Stimulated activated CD8-positive, alpha-beta memory T cell treated with anti-CD3 and anti-CD28 coated beads, Interleukin-7, amount 100 ng/mL, for 48 hours (primary cell): ENCODE data around the gene MPC1L.
"Not testable (repeated sequence)": the region's sequence is repeated elsewhere in the genome, so short reads cannot be mapped to it uniquely, and the experiment has no call there.

Source experiments
- DNase-seq, 2 donors: peaks; one replicate each; pipeline ENCODE4 v3.0.0-alpha.2; 2020; ENCODE audit warnings: low read depth in 1 of 2; ENCODE audit errors: extremely low read depth in 1 of 2

Gene MPC1L

DNA sequence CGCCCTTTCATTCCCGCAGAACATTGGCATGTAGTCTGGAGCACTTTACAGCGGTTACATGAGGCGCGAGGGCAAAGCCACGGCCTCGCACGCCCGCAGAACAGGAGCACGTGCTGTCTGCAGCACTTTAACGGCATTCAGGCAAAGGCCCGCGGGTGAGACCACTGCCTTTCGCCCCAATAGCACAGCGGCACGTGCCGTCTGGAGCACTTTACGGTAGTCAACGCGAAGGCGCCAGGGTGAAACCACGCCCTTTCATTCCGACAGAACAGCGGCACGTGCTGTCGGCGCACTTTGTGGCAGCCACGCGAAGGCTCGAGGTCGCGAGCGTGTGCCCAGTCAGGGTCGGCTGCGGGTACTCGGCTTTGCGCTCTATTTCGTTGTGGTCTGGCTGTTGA, at the start of gene MPC1L:
TSS of gene MPC1L (plus strand) at position 290 of the 398 bp plus-strand sequence. CDS start 138 bp downstream, outside the sequence.
- no peak for DNase-seq

DNA sequence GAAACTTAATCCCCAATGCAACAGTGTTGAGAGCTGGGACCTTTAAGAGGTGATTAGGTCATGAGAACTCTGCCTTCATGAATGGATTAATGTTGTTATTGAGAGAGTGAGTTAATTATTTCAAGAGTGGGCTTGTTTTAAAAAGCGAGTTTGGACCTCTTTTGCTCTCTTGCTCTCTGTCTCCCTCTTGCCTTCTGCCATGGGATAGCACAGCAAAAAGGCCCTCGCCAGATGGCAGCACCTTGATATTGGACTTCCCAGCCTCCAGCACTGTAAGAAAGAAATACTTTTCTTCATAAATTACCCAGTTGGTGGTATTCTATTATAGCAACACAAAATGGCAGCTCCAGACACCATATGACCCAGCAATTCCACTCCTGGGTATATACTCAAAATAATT, 49.5 kb upstream of the MPC1L start:
- no peak for DNase-seq

GRCh38 chrX:40575411-40575810, 47.8 kb upstream of the MPC1L start:
- not testable (repeated sequence) for DNase-seq

DNA sequence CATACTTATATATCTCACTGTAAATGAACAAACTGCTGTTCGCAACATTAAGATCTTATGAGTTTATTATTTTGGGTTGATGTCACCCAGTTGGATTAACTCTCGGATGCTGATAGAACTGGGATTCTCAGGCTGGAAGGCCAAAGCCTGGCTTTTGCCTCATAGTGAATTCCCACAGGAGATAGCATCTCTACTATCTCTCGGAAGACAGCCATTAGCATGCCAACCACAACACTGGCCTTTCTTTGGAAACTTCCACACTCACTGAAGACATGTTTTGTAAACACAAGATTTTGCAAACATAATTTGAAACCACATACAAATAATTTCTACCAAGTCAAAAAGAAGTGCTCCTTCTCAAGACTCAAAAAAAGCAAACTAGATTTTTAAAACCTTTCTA, 46.9 kb upstream of the MPC1L start:
- DNase-seq, result no peak

DNA sequence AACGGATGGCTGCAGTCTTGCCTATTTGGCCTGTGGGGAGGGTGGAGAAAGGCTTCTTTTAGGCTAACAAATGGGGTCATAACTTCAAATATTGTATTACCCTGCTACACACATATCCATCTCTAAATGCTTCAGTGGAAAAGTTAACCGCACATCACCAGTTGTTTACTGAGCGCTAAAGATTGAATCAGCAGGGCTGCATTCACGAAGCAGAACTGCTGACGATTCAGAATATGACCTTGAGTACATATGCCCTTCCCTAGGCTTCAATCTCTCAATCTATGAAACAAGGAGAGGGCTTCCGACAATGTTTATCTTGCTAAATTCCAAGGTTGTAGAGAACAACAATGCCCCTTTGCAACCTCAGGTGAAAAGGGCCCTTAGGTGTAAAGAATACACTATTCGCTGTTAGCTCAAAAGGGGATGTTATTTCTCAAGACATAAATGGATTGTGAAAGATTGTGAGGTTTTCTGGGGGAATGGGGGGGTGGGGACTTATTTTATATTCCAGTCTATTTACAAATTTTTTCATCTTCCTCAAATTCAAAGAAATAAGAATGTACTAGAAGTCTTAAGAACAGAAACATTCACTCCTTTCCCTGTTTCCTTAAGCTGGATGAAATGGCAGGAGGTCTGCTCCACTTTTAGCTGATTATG, 45.1 kb upstream of the MPC1L start:
- no peak for DNase-seq

GRCh38 chrX:40579141-40579540, 44.1 kb upstream of the MPC1L start:
- DNase-seq, result no peak

DNA sequence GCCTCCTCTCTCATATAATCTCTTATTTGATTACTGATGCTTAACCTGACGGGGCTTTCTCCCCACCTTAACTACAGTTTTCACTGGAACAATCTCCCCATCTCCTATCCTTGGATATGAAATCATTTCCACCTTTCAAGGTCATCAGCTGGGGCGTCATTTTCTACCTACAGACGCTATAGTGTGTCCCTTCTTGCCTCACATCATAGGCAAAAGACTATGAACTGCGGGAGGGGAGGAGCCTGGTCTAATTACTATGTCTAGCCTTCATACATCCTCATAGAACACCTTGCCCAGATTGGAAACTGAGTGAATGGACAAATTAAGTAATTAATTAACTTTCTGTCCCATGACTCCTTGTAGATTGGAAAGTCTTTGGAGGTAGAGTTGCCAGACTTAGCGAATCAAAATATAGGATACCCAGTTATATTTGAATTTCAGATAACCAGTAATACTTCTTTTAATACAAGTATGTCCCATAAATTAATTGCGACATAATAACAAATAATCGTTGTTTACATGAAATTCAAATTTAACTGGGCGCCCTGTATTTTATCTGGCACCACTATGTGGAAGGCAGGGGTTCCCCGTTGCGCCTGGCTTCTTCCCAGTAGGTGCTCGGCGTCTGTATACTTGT, 43.2 kb upstream of the MPC1L start:
- DNase-seq, result no peak

GRCh38 chrX:40580537-40581335, 42.5 kb upstream of the MPC1L start, which contains the start of gene ATP6AP2:
TSS of gene ATP6AP2 (plus strand) at chrX:40580970. CDS start at chrX:40581066, 96 bp downstream.
- peak; percentile 71 to 87 for DNase-seq

GRCh38 chrX:40581336-40581920, 41.8 kb upstream of the MPC1L start:
- no peak for DNase-seq

GRCh38 chrX:40582178-40582577, 41.0 kb upstream of the MPC1L start:
- DNase-seq, result not testable (repeated sequence)

GRCh38 chrX:40582811-40583210, 40.4 kb upstream of the MPC1L start:
- no peak for DNase-seq

- DNase-seq, result not testable (repeated sequence)
These were observed 35.6 kb upstream of the MPC1L start for GRCh38 chrX:40587623-40588022.

GRCh38 chrX:40589616-40590321, 33.5 kb upstream of the MPC1L start:
- DNase-seq, result peak in 1 of 2 donors; percentile 6

DNA sequence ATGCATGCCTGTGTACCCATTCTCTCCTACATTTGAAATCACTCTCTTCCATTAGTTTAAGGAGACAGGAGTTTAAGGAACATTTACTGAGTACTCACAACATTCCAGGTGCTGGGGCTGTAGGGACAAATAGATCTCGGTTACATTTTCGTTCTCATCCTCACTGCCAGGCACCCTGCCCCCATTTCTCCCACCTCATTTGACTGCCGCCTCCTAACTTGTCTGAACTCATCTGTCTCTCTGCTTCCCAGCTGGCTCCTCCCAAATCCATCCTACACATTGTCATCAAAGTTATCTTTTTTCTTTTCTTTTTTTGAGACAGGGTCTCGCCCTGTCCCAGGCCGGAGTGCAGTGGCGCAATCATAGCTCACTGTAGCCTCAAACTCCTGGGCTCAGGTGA, 19.8 kb upstream of the MPC1L start:
- no peak for DNase-seq

DNA sequence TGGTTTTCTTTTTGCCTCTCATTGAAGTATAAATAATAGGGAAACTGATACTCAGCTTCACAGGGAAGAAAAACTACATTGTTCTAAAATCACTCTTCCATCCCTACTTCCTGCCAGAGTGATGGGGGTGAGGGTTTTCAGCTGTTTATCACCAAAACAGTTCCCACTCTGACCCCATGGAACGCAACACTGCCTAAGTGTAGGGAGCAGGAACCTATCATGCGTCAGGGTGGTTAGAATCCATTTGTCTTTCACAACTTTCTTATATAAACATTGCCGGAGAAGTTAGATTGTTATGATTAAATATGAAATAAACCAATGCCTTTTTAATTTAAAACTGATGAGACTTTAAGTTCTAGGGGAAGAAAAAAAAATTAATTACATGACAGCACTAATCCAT, 15.8 kb upstream of the MPC1L start:
- DNase-seq, result no peak

DNA sequence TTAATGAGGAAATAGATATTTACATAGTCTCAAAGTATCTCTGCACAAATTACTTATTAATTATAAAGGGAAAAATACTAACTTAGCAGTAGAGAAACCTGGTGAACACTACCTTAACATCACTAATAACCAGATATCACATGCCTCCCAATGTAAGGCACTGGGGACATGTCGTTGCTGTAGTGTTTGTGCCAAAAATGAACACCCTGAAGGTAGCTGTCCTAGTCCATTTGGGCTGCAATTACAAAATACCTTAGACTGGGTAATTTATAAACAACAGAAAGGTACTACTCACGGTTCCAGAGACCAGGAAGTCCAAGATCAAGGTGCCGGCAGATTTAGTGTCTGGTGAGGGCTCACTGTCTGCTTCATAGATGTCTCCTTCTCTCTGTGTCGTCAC, 10.7 kb upstream of the MPC1L start:
- DNase-seq, result no peak

- no peak for DNase-seq
These were observed 7.3 kb upstream of the MPC1L start for GRCh38 chrX:40615976-40616375.

DNA sequence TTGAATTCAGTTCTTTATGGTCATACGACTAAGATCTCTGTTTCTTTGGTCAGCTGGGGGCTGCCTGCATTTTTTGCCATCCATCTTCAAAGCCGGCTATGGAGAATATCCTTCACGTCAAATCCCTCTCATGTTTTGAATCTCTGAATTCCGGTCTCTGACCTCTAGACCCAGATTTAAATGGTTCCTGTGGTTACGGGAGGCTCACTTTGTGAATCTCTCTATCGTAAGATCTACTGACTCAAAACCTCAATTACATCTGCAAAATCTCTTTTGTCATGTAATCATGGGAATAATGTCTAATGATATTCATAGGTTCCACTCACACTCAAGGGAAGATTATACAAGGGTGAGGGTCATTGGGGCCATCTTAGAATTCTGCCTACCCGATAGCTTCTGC, 5.7 kb upstream of the MPC1L start:
- no peak for DNase-seq

DNA sequence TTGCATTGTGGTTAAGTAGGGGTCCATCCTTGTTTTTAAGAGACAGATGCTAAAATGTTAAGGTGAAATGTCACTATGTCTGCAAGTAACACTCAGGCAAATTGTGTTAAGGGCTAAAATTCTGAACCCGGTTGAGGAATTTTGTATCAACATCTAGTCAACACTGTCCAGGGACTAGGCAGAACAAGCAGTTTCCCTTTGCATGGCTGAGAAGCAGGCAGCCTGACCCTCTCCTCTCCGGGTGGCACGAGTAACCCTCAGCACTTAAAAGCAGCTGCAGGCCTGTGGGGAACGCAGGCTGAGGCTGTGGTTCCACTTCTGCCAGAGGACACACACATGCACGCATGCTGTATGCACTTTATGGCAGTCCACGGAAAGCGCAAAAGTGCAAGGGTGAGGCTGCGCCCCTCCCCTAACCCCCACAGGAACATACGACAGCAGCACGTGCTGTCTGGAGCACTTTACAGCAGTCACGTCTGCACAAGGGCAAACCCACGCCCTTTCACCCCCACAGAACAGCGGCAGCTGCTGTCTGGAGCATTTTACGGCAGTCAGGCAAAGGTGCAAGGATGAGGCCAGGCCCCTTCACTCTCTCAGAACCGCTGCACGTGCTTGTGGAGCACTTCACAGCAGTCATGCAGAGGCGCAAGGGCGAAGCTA, 619 bp upstream of the MPC1L start:
- no peak for DNase-seq

DNA sequence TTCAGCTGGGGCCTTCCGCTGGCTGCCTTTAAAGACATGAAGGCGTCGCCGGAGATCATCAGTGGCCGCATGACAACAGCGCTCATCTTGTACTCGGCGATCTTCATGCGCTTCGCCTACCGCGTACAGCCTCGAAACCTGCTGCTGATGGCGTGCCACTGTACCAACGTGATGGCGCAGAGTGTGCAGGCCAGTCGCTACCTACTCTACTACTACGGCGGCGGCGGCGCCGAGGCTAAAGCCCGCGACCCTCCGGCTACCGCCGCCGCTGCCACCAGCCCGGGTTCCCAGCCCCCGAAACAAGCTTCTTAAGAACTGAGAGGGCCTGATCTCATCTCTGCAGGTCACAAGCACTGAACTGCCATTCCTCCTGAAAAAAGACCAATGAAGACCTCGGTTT, 437 bp downstream of the MPC1L start:
- DNase-seq, result no peak
